CD4-positive, alpha-beta T cell (primary cell): ENCODE data around the gene GRID1. TPM values are rescaled to one million over a fixed set of nuclear protein-coding genes. Genes with fewer than 3 reads are reported as not detected.

Source experiments
- ATAC-seq: fragments of 200-7000 bp; cut with Tn5 transposase; one replicate; pipeline ENCODE4 v1.10.0; 2022; ENCODE audit warnings: mild to moderate bottlenecking; ENCODE audit not compliant: poor library complexity
- CTCF ChIA-PET: fragments of 350-600 bp; sonication (Branson Sonifier 250); formaldehyde crosslinking; loops from one replicate; lab custom pipeline; 2021; ENCODE audit warnings: antibody characterized with exemption, inconsistent platforms; lab: Charles Lee
- POLR2A ChIA-PET: fragments of 350-600 bp; sonication (Branson Sonifier 250); formaldehyde crosslinking; loops from one replicate; lab custom pipeline; 2021; ENCODE audit warnings: antibody characterized with exemption, inconsistent platforms; lab: Charles Lee
- DNase-seq, 14 experiments: peaks; one replicate each; pipeline ENCODE4 v3.0.0-alpha.2; 2013 to 2020; ENCODE audit warnings: mixed read lengths in 2 of 14
- H3K27ac ChIP-seq, 2 donors: one replicate each; pipeline versions ENCODE4 v1.5.1 to v1.7.0; 2013; ENCODE audit warnings: low read length in 2 of 2, low read depth in 1 of 2, mild to moderate bottlenecking in 1 of 2
- H3K27me3 ChIP-seq, 2 experiments: 1 replicate in 1 of 2; 2 replicates in 1 of 2; pipeline versions ENCODE4 v1.6.1 to v1.7.0; 2013; ENCODE audit warnings: low read length in 2 of 2, control low read depth in 1 of 2, mild to moderate bottlenecking in 1 of 2, moderate library complexity in 1 of 2; ENCODE audit not compliant: insufficient read depth in 2 of 2, control insufficient read depth in 1 of 2
- H3K36me3 ChIP-seq: one replicate; pipeline ENCODE4 v1.6.1; 2013; ENCODE audit warnings: low read length, control low read depth; ENCODE audit not compliant: insufficient read depth
- H3K4me1 ChIP-seq: one replicate; pipeline ENCODE4 v1.6.1; 2013; ENCODE audit warnings: low read length, control low read depth; ENCODE audit not compliant: insufficient read depth
- H3K4me3 ChIP-seq: one replicate; pipeline ENCODE4 v1.5.1; 2013; ENCODE audit warnings: mild to moderate bottlenecking, low read length, moderate library complexity
- H3K9me3 ChIP-seq, 2 experiments: 1 replicate in 1 of 2; 2 replicates in 1 of 2; pipeline versions ENCODE4 v1.6.1 to v1.7.0; 2013; ENCODE audit warnings: low read length in 2 of 2, mild to moderate bottlenecking in 2 of 2, control low read depth in 1 of 2, moderate library complexity in 1 of 2; ENCODE audit not compliant: control insufficient read depth in 1 of 2, insufficient read depth in 1 of 2
- H3K27ac Mint-ChIP-seq: one replicate; pipeline ENCODE4 v1.8.0; 2020; ENCODE audit warnings: mixed read lengths
- H3K27me3 Mint-ChIP-seq: one replicate; pipeline ENCODE4 v1.8.0; 2021; ENCODE audit warnings: mixed read lengths
- H3K36me3 Mint-ChIP-seq: one replicate; pipeline ENCODE4 v1.8.0; 2021; ENCODE audit warnings: low read depth, mixed read lengths
- H3K4me1 Mint-ChIP-seq: one replicate; pipeline ENCODE4 v1.8.0; 2021; ENCODE audit warnings: low read depth, mixed read lengths
- H3K4me3 Mint-ChIP-seq: one replicate; pipeline ENCODE4 v1.8.0; 2020; ENCODE audit warnings: mild to moderate bottlenecking, mixed read lengths
- H3K9me3 Mint-ChIP-seq: one replicate; pipeline ENCODE4 v1.8.0; 2020; ENCODE audit warnings: mixed read lengths
- CTCF ChIP-seq: fragments of 200-600 bp; IDR thresholded peaks from one replicate; pipeline ENCODE4 v1.8.0; 2022; ENCODE audit warnings: antibody characterized with exemption, mild to moderate bottlenecking
- intact Hi-C, 2 experiments: fragments of 100-400 bp; cut with DNase I in 1 of 2; cut with micrococcal nuclease in 1 of 2; formaldehyde crosslinking; loops; one replicate each; pipeline versions ENCODE4 v1.15.1 to v1.9.0; 2023 to 2025; cut with DNase I, micrococcal nuclease
- total RNA-seq, 174 experiments: library from RNA in 2 of 174; stranded (reverse) in 2 of 174; gene quantifications; one replicate each; pipeline ENCODE4 v1.2.3 and lab custom pipeline; 2021 to 2026

GRID1 gene
- total RNA-seq, 2 experiments from 2014 or later = not detected

GRCh38 chr10:86295351-86295750, 71.2 kb downstream of the GRID1 start:
- Histone ChIP-seq H3K4me1 (no peaks in the 10 kb centered on the region), H3K27me3 (peaks cover 0 to 6% of the 10 kb centered on the region in 2 experiments), H3K9me3 (peaks cover 0 to 11% of the 10 kb centered on the region in 2 experiments), H3K36me3 (no peaks in the 10 kb centered on the region), H3K27ac (no peak overlapping the region), H3K4me3 (no peak overlapping the region)
- CTCF ChIA-PET = no interaction called here
- Mint-ChIP-seq H3K4me3 (no peak overlapping the region), H3K9me3 (no peaks in the 10 kb centered on the region), H3K27me3 (no peaks in the 10 kb centered on the region), H3K36me3 (no peaks in the 10 kb centered on the region), H3K27ac (no peak overlapping the region), H3K4me1 (no peaks in the 10 kb centered on the region)
- ATAC-seq = no peak
- intact Hi-C loops = no loop called here
- TF ChIP-seq CTCF = no peak
- no peak for DNase-seq
- POLR2A ChIA-PET = no interaction called here

- Mint-ChIP-seq H3K36me3 (no peaks in the 10 kb centered on the region), H3K27me3 (no peaks in the 10 kb centered on the region), H3K4me1 (no peaks in the 10 kb centered on the region), H3K27ac (no peak overlapping the region), H3K4me3 (no peak overlapping the region), H3K9me3 (no peaks in the 10 kb centered on the region)
- Histone ChIP-seq H3K27ac (no peak overlapping the region), H3K9me3 (peaks cover 0 to 11% of the 10 kb centered on the region in 2 experiments), H3K4me1 (no peaks in the 10 kb centered on the region), H3K27me3 (peaks cover 0 to 6% of the 10 kb centered on the region in 2 experiments), H3K36me3 (no peaks in the 10 kb centered on the region), H3K4me3 (no peak overlapping the region)
- ChIA-PET POLR2A (no interaction called here), CTCF (no interaction called here)
- no peak for TF ChIP-seq CTCF
- intact Hi-C loops = no loop called here
- ATAC-seq (no peak), DNase-seq (no peak)
Observed at GRCh38 chr10:86294346-86295265, 72.0 kb downstream of the GRID1 start.

GRCh38 chr10:86293396-86293791, 73.2 kb downstream of the GRID1 start:
- Mint-ChIP-seq H3K4me3 (no peak overlapping the region), H3K36me3 (no peaks in the 10 kb centered on the region), H3K27me3 (no peaks in the 10 kb centered on the region), H3K4me1 (no peaks in the 10 kb centered on the region), H3K9me3 (no peaks in the 10 kb centered on the region), H3K27ac (no peak overlapping the region)
- H3K9me3 ChIP-seq = peaks cover 0 to 11% of the 10 kb centered on the region in 2 experiments
- no peak for TF ChIP-seq CTCF
- no peak for DNase-seq
- no peak overlapping the region for H3K27ac ChIP-seq
- intact Hi-C loops = no loop called here
- no peaks in the 10 kb centered on the region for H3K4me1 ChIP-seq
- H3K36me3 ChIP-seq = no peaks in the 10 kb centered on the region
- POLR2A ChIA-PET = no interaction called here
- H3K27me3 ChIP-seq = peaks cover 0 to 4% of the 10 kb centered on the region in 2 experiments
- CTCF ChIA-PET = no interaction called here
- ATAC-seq = no peak
- no peak overlapping the region for H3K4me3 ChIP-seq
